SK-N-MC (cell line): Measurements from ENCODE around the gene SYNM.

Experiments
- EZH2 ChIP-seq: fragments of 200-600 bp; sonication (generic); IDR thresholded peaks from one replicate; pipeline ENCODE4 v1.6.1; 2017; ENCODE audit warnings: antibody characterized with exemption
- FOXP2 ChIP-seq: optimal IDR thresholded peaks from 2 replicates; pipeline ENCODE3; 2011; ENCODE audit warnings: mild to moderate bottlenecking, moderate library complexity; ENCODE audit not compliant: insufficient read depth; ENCODE audit errors: extremely low read length, control extremely low read depth
- POLR2AphosphoS5 ChIP-seq: IDR thresholded peaks from 2 replicates; pipeline ENCODE4 v1.6.1; 2012; ENCODE audit warnings: mild to moderate bottlenecking, low read depth, low read length, borderline replicate concordance

DNA sequence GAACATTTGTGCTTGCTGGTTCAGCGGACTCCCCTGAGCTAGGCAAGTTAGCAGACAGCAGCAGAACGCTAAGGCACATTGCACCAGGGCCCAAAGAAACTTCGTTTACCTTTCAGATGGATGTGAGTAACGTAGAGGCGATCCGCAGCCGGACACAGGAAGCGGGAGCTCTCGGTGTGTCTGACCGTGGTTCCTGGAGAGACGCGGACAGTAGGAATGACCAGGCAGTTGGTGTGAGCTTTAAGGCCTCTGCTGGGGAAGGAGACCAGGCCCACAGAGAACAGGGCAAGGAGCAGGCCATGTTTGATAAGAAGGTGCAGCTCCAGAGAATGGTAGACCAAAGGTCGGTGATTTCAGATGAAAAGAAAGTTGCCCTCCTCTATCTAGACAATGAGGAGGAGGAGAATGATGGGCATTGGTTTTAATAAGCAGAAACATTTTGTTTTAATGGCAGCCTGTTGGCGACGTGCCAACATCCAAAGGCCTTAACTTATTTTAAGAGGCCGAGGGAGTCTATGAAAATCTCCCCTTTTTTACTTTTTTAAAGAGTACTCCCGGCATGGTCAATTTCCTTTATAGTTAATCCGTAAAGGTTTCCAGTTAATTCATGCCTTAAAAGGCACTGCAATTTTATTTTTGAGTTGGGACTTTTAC, 27.9 kb downstream of the SYNM start:
- no peak for TF ChIP-seq EZH2
- TF ChIP-seq POLR2AphosphoS5: no peak
- TF ChIP-seq FOXP2: no peak
